Naive thymus-derived CD4-positive, alpha-beta T cell (primary cell): Measurements from ENCODE around the gene SMYD3. TPM values are rescaled to one million over a fixed set of nuclear protein-coding genes. Genes with fewer than 3 reads are reported as not detected.
A peak's percentile ranks its signal among the peaks of the same experiment; 100 is the strongest.

ENCODE experiments used
- ATAC-seq: fragments of 150-1000 bp; cut with Tn5 transposase; 2 replicates; pipeline ENCODE4 v1.10.0; 2021; ENCODE audit warnings: mild to moderate bottlenecking, moderate library complexity
- CTCF ChIA-PET: fragments of 350-600 bp; sonication (Branson Sonifier 250); formaldehyde crosslinking; loops from one replicate; lab custom pipeline; 2021; ENCODE audit warnings: antibody characterized with exemption; lab: Charles Lee
- POLR2A ChIA-PET: fragments of 350-600 bp; sonication (Branson Sonifier 250); formaldehyde crosslinking; loops from one replicate; lab custom pipeline; 2021; ENCODE audit warnings: antibody characterized with exemption, inconsistent platforms; lab: Charles Lee
- DNase-seq, 9 donors: peaks; one replicate each; pipeline versions ENCODE4 v3.0.0 to v3.0.0-alpha.2; 2020 to 2022; ENCODE audit warnings: mixed read lengths in 1 of 9
- H3K27ac ChIP-seq: one replicate; pipeline ENCODE4 v1.7.0; 2013; ENCODE audit warnings: mild to moderate bottlenecking, low read depth, low read length, moderate library complexity
- H3K27me3 ChIP-seq, 2 donors: one replicate each; pipeline ENCODE4 v1.7.0; 2013; ENCODE audit warnings: low read length in 2 of 2, mild to moderate bottlenecking in 2 of 2, moderate library complexity in 2 of 2; ENCODE audit not compliant: control insufficient read depth in 2 of 2, insufficient read depth in 2 of 2
- H3K36me3 ChIP-seq, 3 experiments: 1 replicate in 2 of 3; 2 replicates in 1 of 3; pipeline ENCODE4 v1.7.0; 2013; ENCODE audit warnings: low read length in 3 of 3, mild to moderate bottlenecking in 3 of 3, moderate library complexity in 1 of 3; ENCODE audit not compliant: insufficient read depth in 3 of 3, control insufficient read depth in 2 of 3
- H3K4me1 ChIP-seq, 2 donors: one replicate each; pipeline ENCODE4 v1.7.0; 2013; ENCODE audit warnings: low read length in 2 of 2, mild to moderate bottlenecking in 2 of 2, moderate library complexity in 1 of 2; ENCODE audit not compliant: control insufficient read depth in 2 of 2, insufficient read depth in 2 of 2
- H3K4me3 ChIP-seq: 2 replicates; pipeline ENCODE4 v1.7.0; 2013; ENCODE audit warnings: mild to moderate bottlenecking, low read length
- H3K9me3 ChIP-seq, 3 experiments: 1 replicate in 2 of 3; 2 replicates in 1 of 3; pipeline ENCODE4 v1.7.0; 2013; ENCODE audit warnings: low read length in 3 of 3; ENCODE audit not compliant: control insufficient read depth in 2 of 3
- H3K27ac Mint-ChIP-seq, 9 donors: one replicate each; pipeline ENCODE4 v1.8.0; 2020 to 2022; ENCODE audit warnings: mixed read lengths in 9 of 9, mild to moderate bottlenecking in 8 of 9, moderate library complexity in 5 of 9, inconsistent platforms in 2 of 9
- H3K27me3 Mint-ChIP-seq, 5 donors: one replicate each; pipeline ENCODE4 v1.8.0; 2021 to 2022; ENCODE audit warnings: mixed read lengths in 5 of 5, mild to moderate bottlenecking in 1 of 5
- H3K36me3 Mint-ChIP-seq, 5 donors: one replicate each; pipeline ENCODE4 v1.8.0; 2020 to 2022; ENCODE audit warnings: mixed read lengths in 5 of 5, mild to moderate bottlenecking in 3 of 5, inconsistent platforms in 1 of 5
- H3K4me1 Mint-ChIP-seq, 7 donors: one replicate each; pipeline ENCODE4 v1.8.0; 2020 to 2022; ENCODE audit warnings: mixed read lengths in 7 of 7, mild to moderate bottlenecking in 3 of 7, inconsistent platforms in 1 of 7
- H3K4me3 Mint-ChIP-seq, 10 donors: one replicate each; pipeline ENCODE4 v1.8.0; 2020 to 2022; ENCODE audit warnings: mild to moderate bottlenecking in 10 of 10, mixed read lengths in 10 of 10, moderate library complexity in 6 of 10, inconsistent platforms in 2 of 10
- H3K9me3 Mint-ChIP-seq, 11 donors: one replicate each; pipeline ENCODE4 v1.8.0; 2020 to 2022; ENCODE audit warnings: mixed read lengths in 11 of 11, mild to moderate bottlenecking in 4 of 11, inconsistent platforms in 1 of 11, moderate library complexity in 1 of 11
- intact Hi-C, 2 donors: fragments of 100-400 bp; cut with micrococcal nuclease; formaldehyde crosslinking; loops; one replicate each; pipeline ENCODE4 v1.15.1; 2023
- polyA plus RNA-seq, 2 donors: library from polyadenylated mRNA; unstranded; fragments of 300-500 nt; fragmentation: Illumina TruSeq; gene quantifications; one replicate each; pipeline ENCODE4 v1.2.3, GENCODE V29; 2021
- total RNA-seq, 6 experiments: library from RNA in 5 of 6; stranded (reverse) in 5 of 6; gene quantifications; 1 replicate in 5 of 6; 2 replicates in 1 of 6; pipeline ENCODE4 v1.2.3 and lab custom pipeline; 2021 to 2026

Gene SMYD3
- total and polyA plus RNA-seq, 7 experiments from 2014 or later = 19.5 to 28.6 (median 24.4) TPM

DNA sequence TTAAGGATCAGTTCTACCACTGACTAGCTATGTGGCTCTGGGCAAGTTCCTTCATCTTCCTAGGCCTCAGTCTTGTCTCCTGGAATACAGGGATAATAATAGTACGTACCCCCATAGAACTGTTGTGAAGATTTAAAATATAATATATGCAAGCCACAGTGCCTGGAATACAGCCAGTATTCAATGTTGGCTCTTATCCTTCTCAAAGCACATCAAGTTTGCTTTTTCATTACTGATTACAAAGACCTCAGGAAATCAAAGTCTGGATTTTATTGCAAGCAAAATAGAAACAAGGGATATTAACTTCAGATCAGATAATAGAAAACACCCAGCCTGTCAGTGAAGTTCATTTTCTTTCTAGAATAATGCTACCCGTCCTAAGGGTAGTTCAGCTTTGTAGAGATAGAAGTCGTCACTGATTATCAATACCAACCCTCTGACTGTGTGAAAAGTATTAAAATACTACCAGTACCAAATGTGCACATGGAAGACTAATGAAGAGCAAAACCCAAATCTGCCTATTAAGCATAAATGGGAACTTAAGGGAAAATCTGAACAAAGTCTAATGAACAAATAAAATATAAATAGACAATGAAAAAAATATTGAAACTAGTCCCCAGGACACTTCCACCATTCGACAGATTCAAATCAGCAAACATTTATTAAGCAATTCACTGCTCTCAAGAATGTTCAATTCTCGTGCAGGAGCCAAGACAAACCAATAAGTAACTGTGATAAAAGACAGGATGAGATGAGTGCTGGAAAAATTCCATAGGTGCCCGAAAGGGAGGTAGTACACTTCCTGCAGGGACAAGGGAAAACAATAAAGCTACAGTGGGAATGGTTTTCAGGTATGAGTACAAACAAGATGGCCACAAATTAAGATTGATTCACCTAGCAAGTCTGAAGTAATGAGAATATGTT is 206.2 kb downstream of the SMYD3 start:
- POLR2A ChIA-PET = no interaction called here
- peaks cover 0 to 32% (median 24%) of the 10 kb centered on the region in 5 donors for H3K36me3 Mint-ChIP-seq

DNA sequence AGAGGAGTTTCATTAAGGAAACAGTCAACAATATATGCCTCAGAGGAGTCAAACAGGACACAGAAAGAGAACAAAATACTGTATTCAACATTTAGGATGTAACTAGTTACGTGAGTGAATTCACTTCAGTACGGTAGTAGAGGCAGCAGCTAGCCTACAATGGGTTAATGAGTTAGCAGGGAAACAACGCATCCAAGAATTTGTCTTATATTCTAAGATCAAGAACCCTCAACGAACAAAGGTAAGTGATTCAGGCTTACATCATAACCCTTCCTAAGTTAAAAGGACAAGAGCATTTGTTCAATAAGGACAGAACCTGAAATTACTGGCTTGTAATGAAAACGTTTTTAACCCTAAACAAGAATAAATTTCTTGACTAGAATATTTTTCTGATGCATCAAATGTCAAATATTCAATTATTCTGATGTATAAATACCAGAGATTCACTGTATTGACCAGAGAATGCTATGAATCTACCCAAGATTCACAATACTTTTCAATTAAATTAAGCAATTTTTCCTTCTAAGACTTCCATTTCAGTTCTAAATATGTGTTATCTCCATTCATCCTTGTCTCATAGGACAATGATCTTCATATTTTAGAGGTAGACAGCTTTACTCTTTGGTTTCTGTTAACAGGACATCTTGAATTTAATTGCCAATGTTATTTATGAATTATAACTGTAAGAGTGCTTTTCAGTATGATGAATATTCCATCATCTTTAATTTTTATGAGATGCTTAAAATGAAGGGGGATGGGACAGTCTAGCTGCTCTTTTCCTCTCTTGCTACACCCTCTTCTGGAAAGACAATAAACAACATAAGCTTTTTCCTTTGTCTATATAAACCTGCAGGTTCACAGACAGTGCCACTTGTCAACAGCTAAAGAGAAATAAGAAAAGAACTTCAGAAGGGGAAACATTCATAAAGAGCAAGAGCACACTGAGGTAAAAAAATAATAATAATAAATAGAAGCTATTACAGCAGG is 209.5 kb downstream of the SMYD3 start:
- H3K4me1 ChIP-seq = no peaks in the 10 kb centered on the region
- CTCF ChIA-PET = interaction anchor here (0.6 kb wide), 1 partner anchor 1381 kb away, joined by 4 read pairs; no protein-coding TSS in a partner anchor
- no peaks in the 10 kb centered on the region for H3K9me3 ChIP-seq
- DNase-seq (no peak), ATAC-seq (no peak)
- no peak overlapping the region for H3K27ac ChIP-seq
- H3K4me3 ChIP-seq = no peak overlapping the region
- H3K27me3 ChIP-seq = no peaks in the 10 kb centered on the region
- POLR2A ChIA-PET = no interaction called here
- intact Hi-C loops = no loop called here
- Mint-ChIP-seq H3K9me3 (peaks cover 0 to 2% (median 0%) of the 10 kb centered on the region in 11 donors), H3K4me3 (no peak overlapping the region), H3K27ac (no peak overlapping the region), H3K27me3 (no peaks in the 10 kb centered on the region), H3K4me1 (peaks cover 0 to 10% (median 10%) of the 10 kb centered on the region in 7 donors), H3K36me3 (peaks cover 0 to 49% (median 25%) of the 10 kb centered on the region in 5 donors)
- no peaks in the 10 kb centered on the region for H3K36me3 ChIP-seq

More for the DNA sequence above, 206.2 kb downstream of the SMYD3 start:
- H3K4me1 Mint-ChIP-seq = peaks cover 0 to 9% (median 4%) of the 10 kb centered on the region in 7 donors
- Histone ChIP-seq H3K27me3 (no peaks in the 10 kb centered on the region), H3K4me3 (no peak overlapping the region), H3K4me1 (no peaks in the 10 kb centered on the region), H3K27ac (no peak overlapping the region), H3K36me3 (no peaks in the 10 kb centered on the region), H3K9me3 (no peaks in the 10 kb centered on the region)
- H3K27me3 Mint-ChIP-seq = no peaks in the 10 kb centered on the region
- H3K27ac Mint-ChIP-seq = no peak overlapping the region
- CTCF ChIA-PET = no interaction called here
- intact Hi-C loops = no loop called here
- DNase-seq (no peak), ATAC-seq (no peak)
- H3K9me3 Mint-ChIP-seq = peaks cover 0 to 2% (median 0%) of the 10 kb centered on the region in 11 donors
- H3K4me3 Mint-ChIP-seq = no peak overlapping the region

GRCh38 chr1:246295968-246296367 is 211.1 kb downstream of the SMYD3 start:
- DNase-seq (no peak), ATAC-seq (no peak)
- ChIA-PET CTCF (no interaction called here), POLR2A (no interaction called here)
- Mint-ChIP-seq H3K9me3 (peaks cover 0 to 2% (median 0%) of the 10 kb centered on the region in 11 donors), H3K27ac (peak overlapping the region in 1 of 9 donors; percentile 24), H3K36me3 (peaks cover 0 to 48% (median 24%) of the 10 kb centered on the region in 5 donors), H3K27me3 (no peaks in the 10 kb centered on the region), H3K4me1 (peaks cover 0 to 11% (median 10%) of the 10 kb centered on the region in 7 donors), H3K4me3 (no peak overlapping the region)
- no peak overlapping the region for H3K4me3 ChIP-seq
- H3K27me3 ChIP-seq = no peaks in the 10 kb centered on the region
- H3K9me3 ChIP-seq = no peaks in the 10 kb centered on the region
- intact Hi-C loops = no loop called here
- no peaks in the 10 kb centered on the region for H3K4me1 ChIP-seq
- H3K27ac ChIP-seq = no peak overlapping the region
- H3K36me3 ChIP-seq = no peaks in the 10 kb centered on the region

DNA sequence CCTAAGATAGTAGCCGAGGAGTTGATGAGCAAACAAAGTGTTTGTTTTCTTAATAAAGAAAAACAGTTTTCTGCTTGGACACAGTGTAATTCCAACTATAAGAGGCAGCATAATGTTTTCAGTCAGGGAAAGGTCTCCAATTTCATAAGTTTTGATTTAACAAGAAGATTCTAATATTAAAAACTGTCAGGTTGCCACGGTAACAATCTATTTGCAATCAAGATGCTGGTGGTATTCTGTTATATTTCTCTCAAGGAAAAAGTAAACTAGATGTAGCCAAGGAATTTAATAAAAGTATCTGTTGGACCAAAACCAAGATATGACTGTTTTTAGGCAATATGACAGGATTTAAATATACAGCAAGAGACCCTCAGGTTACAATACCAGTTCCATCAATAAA is 211.7 kb downstream of the SMYD3 start:
- Mint-ChIP-seq H3K36me3 (peaks cover 0 to 47% (median 23%) of the 10 kb centered on the region in 5 donors), H3K27me3 (no peaks in the 10 kb centered on the region), H3K4me3 (no peak overlapping the region), H3K4me1 (peaks cover 0 to 11% (median 9%) of the 10 kb centered on the region in 7 donors), H3K9me3 (peaks cover 0 to 2% (median 0%) of the 10 kb centered on the region in 11 donors), H3K27ac (no peak overlapping the region)
- CTCF ChIA-PET = no interaction called here
- ATAC-seq (no peak), DNase-seq (no peak)
- intact Hi-C loops = no loop called here
- POLR2A ChIA-PET = no interaction called here
- H3K36me3 ChIP-seq = no peaks in the 10 kb centered on the region
- no peaks in the 10 kb centered on the region for H3K4me1 ChIP-seq
- no peaks in the 10 kb centered on the region for H3K27me3 ChIP-seq
- H3K4me3 ChIP-seq = no peak overlapping the region
- no peak overlapping the region for H3K27ac ChIP-seq
- no peaks in the 10 kb centered on the region for H3K9me3 ChIP-seq

DNA sequence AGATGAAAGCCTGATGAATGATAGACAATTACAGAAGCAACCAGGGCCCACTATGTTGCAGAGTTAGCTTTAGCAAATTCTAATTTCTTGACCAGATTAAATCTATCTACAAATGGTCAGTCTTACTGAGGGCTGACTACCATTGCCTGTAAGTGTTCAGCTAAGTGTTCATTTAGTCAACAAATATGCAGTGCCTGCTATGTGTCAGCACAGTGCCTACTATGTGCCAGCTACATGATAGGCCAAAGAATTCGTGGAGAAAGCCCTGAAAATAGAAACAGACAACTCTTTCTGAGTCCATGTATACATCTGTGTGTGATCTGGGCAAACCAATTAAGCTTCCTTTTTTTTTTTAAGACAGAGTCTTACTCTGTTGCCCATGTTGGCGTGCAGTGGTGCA is 212.8 kb downstream of the SMYD3 start:
- H3K27me3 Mint-ChIP-seq = no peaks in the 10 kb centered on the region
- Histone ChIP-seq H3K4me3 (no peak overlapping the region), H3K27me3 (no peaks in the 10 kb centered on the region), H3K27ac (no peak overlapping the region), H3K36me3 (no peaks in the 10 kb centered on the region), H3K4me1 (no peaks in the 10 kb centered on the region), H3K9me3 (no peaks in the 10 kb centered on the region)
- H3K36me3 Mint-ChIP-seq = peaks cover 0 to 46% (median 20%) of the 10 kb centered on the region in 5 donors
- H3K4me3 Mint-ChIP-seq = no peak overlapping the region
- POLR2A ChIA-PET = no interaction called here
- intact Hi-C loops = no loop called here
- H3K9me3 Mint-ChIP-seq = peaks cover 0 to 2% (median 0%) of the 10 kb centered on the region in 11 donors
- DNase-seq = no peak
- CTCF ChIA-PET = no interaction called here
- ATAC-seq = no peak
- H3K27ac Mint-ChIP-seq = no peak overlapping the region
- peaks cover 0 to 11% (median 9%) of the 10 kb centered on the region in 7 donors for H3K4me1 Mint-ChIP-seq

GRCh38 chr1:246293366-246294121 is 213.5 kb downstream of the SMYD3 start:
- no peak overlapping the region for H3K27ac Mint-ChIP-seq

More at GRCh38 chr1:246293366-246294121, 213.5 kb downstream of the SMYD3 start:
- Mint-ChIP-seq H3K27me3 (no peaks in the 10 kb centered on the region), H3K9me3 (peaks cover 0 to 2% (median 0%) of the 10 kb centered on the region in 11 donors), H3K4me1 (peaks cover 0 to 11% (median 9%) of the 10 kb centered on the region in 7 donors), H3K36me3 (peaks cover 0 to 45% (median 20%) of the 10 kb centered on the region in 5 donors), H3K4me3 (no peak overlapping the region)
- DNase-seq (no peak), ATAC-seq (no peak)
- H3K27ac ChIP-seq = no peak overlapping the region
- ChIA-PET POLR2A (no interaction called here), CTCF (no interaction called here)
- H3K36me3 ChIP-seq = no peaks in the 10 kb centered on the region
- H3K4me1 ChIP-seq = no peaks in the 10 kb centered on the region
- no peaks in the 10 kb centered on the region for H3K27me3 ChIP-seq
- H3K4me3 ChIP-seq = no peak overlapping the region
- no peaks in the 10 kb centered on the region for H3K9me3 ChIP-seq
- intact Hi-C loops = no loop called here
